GM18870 (cell line): Measurements from ENCODE around the gene PXDN.
"Not testable (repeated sequence)": the region's sequence is repeated elsewhere in the genome, so short reads cannot be mapped to it uniquely, and the experiment has no call there.

Experiments used
- ATAC-seq: cut with Tn5 transposase; IDR thresholded peaks from one replicate; pipeline ENCODE4 v1.9.1; 2021; ENCODE audit warnings: moderate library complexity; ENCODE audit not compliant: unreplicated experiment

The PXDN gene

GRCh38 chr2:1743396-1744150 is 742 bp downstream of the PXDN start:
- no peak for ATAC-seq

- ATAC-seq, result no peak
Measured at GRCh38 chr2:1742681-1743395, 1.5 kb downstream of the PXDN start.

GRCh38 chr2:1742301-1742680 is 2.0 kb downstream of the PXDN start:
- ATAC-seq, result no peak

- no peak for ATAC-seq
Measured at GRCh38 chr2:1741851-1742250, 2.5 kb downstream of the PXDN start.

- no peak for ATAC-seq
Measured at GRCh38 chr2:1740716-1741589, 3.4 kb downstream of the PXDN start.

- no peak for ATAC-seq
Measured at GRCh38 chr2:1739961-1740715, 4.2 kb downstream of the PXDN start.

GRCh38 chr2:1739322-1739957 is 4.9 kb downstream of the PXDN start:
- no peak for ATAC-seq

GRCh38 chr2:1738646-1739302 is 5.5 kb downstream of the PXDN start:
- ATAC-seq, result no peak

- no peak for ATAC-seq
Measured at GRCh38 chr2:1738163-1738562, 6.2 kb downstream of the PXDN start.

- no peak for ATAC-seq
Measured at GRCh38 chr2:1736997-1737480, 7.3 kb downstream of the PXDN start.

- no peak for ATAC-seq
Measured at GRCh38 chr2:1736045-1736444, 8.3 kb downstream of the PXDN start.

GRCh38 chr2:1733298-1733697 is 11.0 kb downstream of the PXDN start:
- not testable (repeated sequence) for ATAC-seq

- ATAC-seq, result no peak
Measured at GRCh38 chr2:1731963-1732768, 12.1 kb downstream of the PXDN start.

- no peak for ATAC-seq
Measured at GRCh38 chr2:1731447-1731962, 12.8 kb downstream of the PXDN start.

GRCh38 chr2:1730015-1730927 is 14.0 kb downstream of the PXDN start:
- no peak for ATAC-seq

GRCh38 chr2:1729242-1729641 is 15.1 kb downstream of the PXDN start:
- ATAC-seq, result no peak

GRCh38 chr2:1728821-1729220 is 15.5 kb downstream of the PXDN start:
- ATAC-seq, result no peak
